H1 (cell line): ENCODE measurements around the gene IQCH. TPM values are rescaled to one million over a fixed set of nuclear protein-coding genes. Genes with fewer than 3 reads are reported as not detected.

Experiments used
- ASH2L ChIP-seq: fragments of 200-600, 300-600 bp; sonication (generic); IDR thresholded peaks from one replicate; pipeline ENCODE4 v1.7.1; 2017; ENCODE audit warnings: low read length
- BACH1 ChIP-seq: IDR thresholded peaks from 2 replicates; pipeline ENCODE4 v1.6.1; 2012; ENCODE audit warnings: low read length, improper control_type of control experiment
- EGR1 ChIP-seq: IDR thresholded peaks from 2 replicates; pipeline ENCODE4 v1.6.1; 2011; ENCODE audit warnings: low read depth, low read length, borderline replicate concordance
- RBBP5 ChIP-seq: IDR thresholded peaks from 2 replicates; pipeline ENCODE4 v1.7.1; 2012; ENCODE audit warnings: low read depth, mild to moderate bottlenecking, inconsistent platforms, low read length, moderate library complexity, borderline replicate concordance
- SIN3A ChIP-seq, 2 experiments: IDR thresholded peaks in 1 of 2; conservative IDR thresholded peaks in 1 of 2; 2 replicates each; pipeline ENCODE4 v1.6.1; 2011 to 2012; ENCODE audit warnings: low read length in 2 of 2, improper control_type of control experiment in 1 of 2, low read depth in 1 of 2, mild to moderate bottlenecking in 1 of 2
- SIRT6 ChIP-seq: IDR thresholded peaks from one replicate; pipeline ENCODE4 v1.7.1; 2012; ENCODE audit warnings: low read length, inconsistent platforms
- polyA plus RNA-seq, 7 experiments: library from polyadenylated mRNA; depleted of rRNA in 3 of 7; stranded (reverse) in 5 of 7; unstranded in 2 of 7; fragments of >200 nt in 5 of 7; fragments of 200-250 nt in 2 of 7; gene quantifications; 1 replicate in 5 of 7; 2 replicates in 1 of 7; 4 replicates in 1 of 7; pipeline versions ENCODE4 v1.2.1 to v1.2.3, GENCODE V29; 2011 to 2013; ENCODE audit warnings: missing spikeins in 2 of 7, mixed read lengths in 2 of 7
- total RNA-seq: library from RNA; stranded (reverse); fragmentation: NEBNext Ultra II Directional; extraction: Animal tissue kit (Norgen Biotek cat#: 25700); gene quantifications from 2 replicates; pipeline ENCODE4 v1.2.1, GENCODE V29; 2021
- TF ChIP-seq, protein P1 (sequence below): IDR thresholded peaks from 2 replicates; pipeline ENCODE4 v1.6.1; 2011; ENCODE audit warnings: low read depth, mild to moderate bottlenecking, low read length; ENCODE audit not compliant: insufficient read depth

The IQCH gene
- total and polyA plus RNA-seq, 2 of the 8 experiments (the other 6 are each of a cell fraction or from before 2014, with no cell fraction given): 0.60 to 1.9 TPM

GRCh38 chr15:67216859-67217258, 37.7 kb upstream of the IQCH start (continued):
- TF ChIP-seq EGR1 (no peak), SIRT6 (no peak), RBBP5 (no peak), ASH2L (no peak), SIN3A (conservative IDR thresholded peaks at IDR 0.05 in 1 of 2, IDR thresholded peaks at IDR 0.05 in 1 of 2; ENCODE audit: low read depth in 1 of 2, low read length in 2 of 2) (no peak), BACH1 (no peak)
- TF ChIP-seq, protein P1, sequence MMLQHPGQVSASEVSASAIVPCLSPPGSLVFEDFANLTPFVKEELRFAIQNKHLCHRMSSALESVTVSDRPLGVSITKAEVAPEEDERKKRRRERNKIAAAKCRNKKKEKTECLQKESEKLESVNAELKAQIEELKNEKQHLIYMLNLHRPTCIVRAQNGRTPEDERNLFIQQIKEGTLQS: no peak
